Spleen (tissue), 11 donors: ENCODE measurements around the gene ZSWIM3. TPM values are rescaled to one million over a fixed set of nuclear protein-coding genes. Genes with fewer than 3 reads are reported as not detected.

Source experiments
- DNase-seq: peaks from one replicate; pipeline ENCODE4 v3.0.0-alpha.2; 2020
- H3K27ac ChIP-seq, 8 donors: fragments of 200-600 bp; sonication (generic) in 7 of 8; 1 replicate in 4 of 8; 2 replicates in 4 of 8; pipeline versions ENCODE4 v1.5.0 to v1.8.0; 2016 to 2021; ENCODE audit warnings: inconsistent platforms in 4 of 8, mild to moderate bottlenecking in 4 of 8, moderate library complexity in 1 of 8
- H3K27me3 ChIP-seq, 7 donors: fragments of 200-600 bp; sonication (generic) in 6 of 7; replicated peaks in 1 of 7; 1 replicate in 4 of 7; 2 replicates in 3 of 7; pipeline versions ENCODE4 v1.5.0 to v1.8.0; 2016 to 2021; ENCODE audit warnings: inconsistent platforms in 3 of 7, mild to moderate bottlenecking in 1 of 7
- H3K36me3 ChIP-seq, 6 donors: fragments of 200-600 bp; sonication (generic) in 5 of 6; 1 replicate in 4 of 6; 2 replicates in 2 of 6; pipeline versions ENCODE4 v1.5.0 to v1.8.0; 2016 to 2021; ENCODE audit warnings: inconsistent platforms in 2 of 6
- H3K4me1 ChIP-seq, 6 donors: fragments of 200-600 bp; sonication (generic) in 5 of 6; 1 replicate in 3 of 6; 2 replicates in 3 of 6; pipeline versions ENCODE4 v1.5.0 to v1.8.0; 2016 to 2021; ENCODE audit warnings: inconsistent platforms in 3 of 6
- H3K4me3 ChIP-seq, 8 donors: fragments of 200-600 bp; sonication (generic) in 7 of 8; 1 replicate in 4 of 8; 2 replicates in 4 of 8; pipeline versions ENCODE4 v1.5.0 to v1.8.0; 2016 to 2021; ENCODE audit warnings: inconsistent platforms in 4 of 8, mild to moderate bottlenecking in 4 of 8, moderate library complexity in 2 of 8
- H3K9me3 ChIP-seq, 8 donors: fragments of 200-600 bp; sonication (generic) in 7 of 8; 1 replicate in 4 of 8; 2 replicates in 4 of 8; pipeline versions ENCODE4 v1.5.0 to v1.8.0; 2016 to 2021; ENCODE audit warnings: inconsistent platforms in 4 of 8
- CTCF ChIP-seq, 11 experiments: fragments of 200-600 bp in 7 of 11; fragments of 450-650 bp in 4 of 11; sonication (generic) in 4 of 11; IDR thresholded peaks in 8 of 11; conservative IDR thresholded peaks in 3 of 11; 1 replicate in 7 of 11; 2 replicates in 4 of 11; pipeline versions ENCODE4 v1.4.0 to v1.8.0; 2016 to 2021; ENCODE audit warnings: antibody characterized with exemption in 11 of 11, inconsistent platforms in 4 of 11, mild to moderate bottlenecking in 1 of 11
- POLR2A ChIP-seq, 3 donors: fragments of 450-650 bp; IDR thresholded peaks; one replicate each; pipeline ENCODE4 v1.5.1; 2017; ENCODE audit warnings: antibody characterized with exemption in 3 of 3, mild to moderate bottlenecking in 1 of 3
- POLR2AphosphoS5 ChIP-seq, 3 donors: sonication (generic); formaldehyde crosslinking; IDR thresholded peaks; one replicate each; pipeline ENCODE4 v1.5.1; 2017; ENCODE audit warnings: antibody characterized with exemption in 3 of 3
- WGBS, 5 donors: extraction: QIAGEN DNeasy Blood & Tissue Kit in 3 of 5; methylation state at CpG; one replicate each; pipeline versions ENCODE4 v1.1.5 to v1.1.7; 2013 to 2018; 5-methylcytosine and 5-hydroxymethylcytosine counted together
- intact Hi-C: fragments of 100-400 bp; cut with DNase I; formaldehyde crosslinking; loops from one replicate; pipeline ENCODE4 v1.15.0; 2023; ENCODE audit warnings: low total_unique reads
- polyA plus RNA-seq, 3 donors: library from polyadenylated mRNA; stranded (reverse); fragments of 200-250 nt; gene quantifications; one replicate each; pipeline ENCODE4 v1.2.1, GENCODE V29; 2013
- total RNA-seq, 7 donors: library from RNA; depleted of rRNA in 3 of 7; stranded (reverse); fragments of >200 nt in 3 of 7; fragmentation: NEBNext Ultra II Directional in 4 of 7; extraction: Animal tissue kit (Norgen Biotek cat#: 25700) in 4 of 7; gene quantifications; one replicate each; pipeline versions ENCODE4 v1.1.0 to v1.2.1, GENCODE V29; 2016 to 2021
- donor health status: healthy with polysubstance abuse.
- donor health status: DM: no; HTN: no; CAD: no; lungs with moderate emphysema.
- donor health status: DM: no; HTN: no; CAD: no.
- donor health status: Bipolar disorder and iron deficiency.
- donor health status: healthy.
- donor health status: DM: no; HTN: no; CAD: no.
- donor health status: DM: yes; HTN: yes; CAD: no.

The ZSWIM3 gene
- total and polyA plus RNA-seq, 10 donors, result 3.1 to 7.1 (median 5.1) TPM

- no peak for TF ChIP-seq POLR2AphosphoS5 (IDR thresholded peaks at IDR 0.05)
- no peak for TF ChIP-seq POLR2A (IDR thresholded peaks at IDR 0.05)
- TF ChIP-seq CTCF (IDR thresholded peaks at IDR 0.05 in 8 of 11, conservative IDR thresholded peaks at IDR 0.05 in 3 of 11), result no peak
- Histone ChIP-seq H3K27ac (no peak overlapping the region), H3K9me3 (no peaks in the 10 kb centered on the region), H3K4me1 (peaks cover 0 to 21% (median 2%) of the 10 kb centered on the region in 6 donors), H3K36me3 (no peaks in the 10 kb centered on the region), H3K4me3 (no peak overlapping the region), H3K27me3 (no peaks in the 10 kb centered on the region)
- 91 to 96% (median 94%) methylated on average over 7 of the region's 7 CpGs for WGBS, 5 donors
- intact Hi-C loops, result no loop called here
- DNase-seq, result peak; percentile 10
Observed at GRCh38 chr20:45863543-45864470, 6.4 kb downstream of the ZSWIM3 start.

GRCh38 chr20:45866454-45866853, 9.0 kb downstream of the ZSWIM3 start:
- Histone ChIP-seq H3K9me3 (no peaks in the 10 kb centered on the region), H3K27ac (no peak overlapping the region), H3K4me1 (peaks cover 0 to 10% (median 2%) of the 10 kb centered on the region in 6 donors), H3K4me3 (no peak overlapping the region), H3K36me3 (no peaks in the 10 kb centered on the region), H3K27me3 (no peaks in the 10 kb centered on the region)
- intact Hi-C loops, result no loop called here
- no peak for TF ChIP-seq POLR2A (IDR thresholded peaks at IDR 0.05)
- no peak for TF ChIP-seq POLR2AphosphoS5 (IDR thresholded peaks at IDR 0.05)
- no peak for TF ChIP-seq CTCF (IDR thresholded peaks at IDR 0.05 in 8 of 11, conservative IDR thresholded peaks at IDR 0.05 in 3 of 11)
- DNase-seq, result peak; percentile 17
- 91 to 99% (median 94%) methylated on average over 5 of the region's 5 CpGs for WGBS, 5 donors

GRCh38 chr20:45867136-45867818, 9.9 kb downstream of the ZSWIM3 start:
- H3K36me3 ChIP-seq, result peaks cover 0 to under 1% (median 0%) of the 10 kb centered on the region in 6 donors
- intact Hi-C loops, result no loop called here
- H3K9me3 ChIP-seq, result no peaks in the 10 kb centered on the region
- peak; percentile 5 for DNase-seq
- H3K27ac ChIP-seq, result no peak overlapping the region
- peaks cover 0 to 10% (median 2%) of the 10 kb centered on the region in 6 donors for H3K4me1 ChIP-seq
- no peaks in the 10 kb centered on the region for H3K27me3 ChIP-seq
- TF ChIP-seq POLR2A (IDR thresholded peaks at IDR 0.05) (no peak), CTCF (IDR thresholded peaks at IDR 0.05 in 8 of 11, conservative IDR thresholded peaks at IDR 0.05 in 3 of 11) (no peak), POLR2AphosphoS5 (IDR thresholded peaks at IDR 0.05) (no peak)
- 89 to 97% (median 92%) methylated on average over 6 of the region's 6 CpGs for WGBS, 5 donors
- no peak overlapping the region for H3K4me3 ChIP-seq

GRCh38 chr20:45867819-45868176, 10.4 kb downstream of the ZSWIM3 start:
- Histone ChIP-seq H3K9me3 (no peaks in the 10 kb centered on the region), H3K27me3 (no peaks in the 10 kb centered on the region), H3K4me1 (peaks cover 0 to 10% (median 2%) of the 10 kb centered on the region in 6 donors), H3K4me3 (no peak overlapping the region), H3K36me3 (peaks cover 0 to 6% (median 0%) of the 10 kb centered on the region in 6 donors), H3K27ac (no peak overlapping the region)
- intact Hi-C loops, result no loop called here
- DNase-seq, result no peak
- no peak for TF ChIP-seq CTCF (IDR thresholded peaks at IDR 0.05 in 8 of 11, conservative IDR thresholded peaks at IDR 0.05 in 3 of 11)
